Caco-2 (cell line): ENCODE measurements around the gene PFKFB3. TPM values are rescaled to one million over a fixed set of nuclear protein-coding genes. Genes with fewer than 3 reads are reported as not detected.

Experiments used
- BruUV-seq: library from RNA; stranded (reverse); fragments of 400-500 nt; replicated peaks from 2 replicates; lab custom pipeline; 2021; lab: Mats Ljungman, UMichigan
- CTCF ChIA-PET: fragments of 300-600 bp; sonication (Branson Sonifier 250); formaldehyde crosslinking; loops from one replicate; lab custom pipeline; 2022; ENCODE audit warnings: antibody characterized with exemption; lab: Charles Lee
- POLR2A ChIA-PET: fragments of 300-600 bp; sonication (Branson Sonifier 250); formaldehyde crosslinking; loops from one replicate; lab custom pipeline; 2022; ENCODE audit warnings: antibody characterized with exemption; lab: Charles Lee
- DNase-seq, 2 experiments: peaks; one replicate each; pipeline versions ENCODE4 v3.0.0 to v3.0.0-alpha.2; 2020 to 2022
- H3K27me3 ChIP-seq: replicated peaks from 2 replicates; pipeline ENCODE4 v1.6.0; 2011; ENCODE audit warnings: low read length; ENCODE audit not compliant: control insufficient read depth, insufficient read depth
- H3K36me3 ChIP-seq: 2 replicates; pipeline ENCODE4 v1.5.1; 2011; ENCODE audit warnings: low read length; ENCODE audit not compliant: control insufficient read depth, insufficient read depth
- H3K4me1 ChIP-seq: fragments of 250-450 bp; sonication (Bioruptor Pico); 2 replicates; pipeline ENCODE4 v1.5.1; 2020; ENCODE audit warnings: mild to moderate bottlenecking
- H3K4me3 ChIP-seq: 2 replicates; pipeline ENCODE4 v1.5.1; 2011; ENCODE audit warnings: low read depth, mild to moderate bottlenecking, control low read depth, low read length
- H3K9me3 ChIP-seq: fragments of 250-450 bp; sonication (Bioruptor Pico); 2 replicates; pipeline ENCODE4 v1.5.1; 2020; ENCODE audit warnings: mild to moderate bottlenecking, moderate library complexity
- H3K27ac Mint-ChIP-seq: one replicate; pipeline ENCODE4 v1.8.0; 2022; ENCODE audit warnings: mixed read lengths; ENCODE audit not compliant: unreplicated experiment
- H3K27me3 Mint-ChIP-seq: one replicate; pipeline ENCODE4 v1.8.0; 2022; ENCODE audit warnings: mixed read lengths; ENCODE audit not compliant: insufficient read depth, unreplicated experiment
- H3K36me3 Mint-ChIP-seq: one replicate; pipeline ENCODE4 v1.8.0; 2022; ENCODE audit warnings: mild to moderate bottlenecking, mixed read lengths; ENCODE audit not compliant: insufficient read depth, unreplicated experiment
- H3K4me1 Mint-ChIP-seq: one replicate; pipeline ENCODE4 v1.8.0; 2022; ENCODE audit warnings: low read depth, mixed read lengths; ENCODE audit not compliant: unreplicated experiment
- H3K4me3 Mint-ChIP-seq: one replicate; pipeline ENCODE4 v1.8.0; 2022; ENCODE audit warnings: mild to moderate bottlenecking, moderate library complexity, mixed read lengths; ENCODE audit not compliant: unreplicated experiment
- H3K9me3 Mint-ChIP-seq: one replicate; pipeline ENCODE4 v1.8.0; 2022; ENCODE audit warnings: mixed read lengths; ENCODE audit not compliant: unreplicated experiment
- intact Hi-C: fragments of 100-400 bp; cut with micrococcal nuclease; formaldehyde crosslinking; loops from one replicate; pipeline ENCODE4 v1.10.0; 2022; ENCODE audit not compliant: unreplicated experiment
- total RNA-seq: library from RNA; stranded (reverse); gene quantifications from 2 replicates; pipeline ENCODE4 v1.2.3, GENCODE V29; 2022
- TF ChIP-seq, protein P1 (sequence below), 2 experiments: fragments of 200-600 bp in 1 of 2; IDR thresholded peaks; 1 replicate in 1 of 2; 2 replicates in 1 of 2; pipeline versions ENCODE4 v1.5.1 to v1.8.0; 2011 to 2022; ENCODE audit warnings: antibody characterized with exemption in 1 of 2, control low read depth in 1 of 2, inconsistent platforms in 1 of 2, low read depth in 1 of 2, low read length in 1 of 2, mild to moderate bottlenecking in 1 of 2, moderate library complexity in 1 of 2; ENCODE audit not compliant: insufficient read depth in 1 of 2, severe bottlenecking in 1 of 2, unreplicated experiment in 1 of 2

PFKFB3 gene
- total RNA-seq, 1 experiment from 2014 or later: 33.0 TPM

DNA sequence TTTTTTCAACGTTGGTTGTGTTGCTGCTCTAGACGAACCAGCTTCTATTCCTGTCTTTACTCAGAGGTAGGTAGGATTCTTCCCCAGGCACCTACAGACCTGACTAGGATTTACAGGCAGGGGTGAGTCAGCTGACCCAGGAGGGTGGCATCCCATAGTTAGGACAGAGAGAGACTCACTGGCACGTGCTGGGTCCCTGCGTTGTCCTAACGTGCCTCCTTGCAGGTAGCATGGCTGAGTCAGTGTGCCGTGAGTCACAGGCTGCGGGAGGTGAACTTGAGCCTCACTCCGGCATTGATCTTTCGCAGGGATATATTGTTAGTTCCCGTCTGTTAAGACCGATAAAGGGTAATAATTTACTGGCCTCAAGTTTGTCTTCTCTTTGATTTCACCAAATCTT is 96.5 kb downstream of the PFKFB3 start:
- POLR2A ChIA-PET: no interaction called here
- Mint-ChIP-seq H3K4me1 (peaks cover 19% of the 10 kb centered on the region), H3K27ac (no peak overlapping the region), H3K4me3 (no peak overlapping the region), H3K9me3 (peaks cover 5% of the 10 kb centered on the region), H3K27me3 (no peaks in the 10 kb centered on the region), H3K36me3 (no peaks in the 10 kb centered on the region)
- intact Hi-C loops: no loop called here
- Histone ChIP-seq H3K27me3 (no peaks in the 10 kb centered on the region), H3K36me3 (no peaks in the 10 kb centered on the region), H3K9me3 (no peaks in the 10 kb centered on the region), H3K4me3 (no peak overlapping the region), H3K4me1 (peaks cover 27% of the 10 kb centered on the region)
- TF ChIP-seq, protein P1, sequence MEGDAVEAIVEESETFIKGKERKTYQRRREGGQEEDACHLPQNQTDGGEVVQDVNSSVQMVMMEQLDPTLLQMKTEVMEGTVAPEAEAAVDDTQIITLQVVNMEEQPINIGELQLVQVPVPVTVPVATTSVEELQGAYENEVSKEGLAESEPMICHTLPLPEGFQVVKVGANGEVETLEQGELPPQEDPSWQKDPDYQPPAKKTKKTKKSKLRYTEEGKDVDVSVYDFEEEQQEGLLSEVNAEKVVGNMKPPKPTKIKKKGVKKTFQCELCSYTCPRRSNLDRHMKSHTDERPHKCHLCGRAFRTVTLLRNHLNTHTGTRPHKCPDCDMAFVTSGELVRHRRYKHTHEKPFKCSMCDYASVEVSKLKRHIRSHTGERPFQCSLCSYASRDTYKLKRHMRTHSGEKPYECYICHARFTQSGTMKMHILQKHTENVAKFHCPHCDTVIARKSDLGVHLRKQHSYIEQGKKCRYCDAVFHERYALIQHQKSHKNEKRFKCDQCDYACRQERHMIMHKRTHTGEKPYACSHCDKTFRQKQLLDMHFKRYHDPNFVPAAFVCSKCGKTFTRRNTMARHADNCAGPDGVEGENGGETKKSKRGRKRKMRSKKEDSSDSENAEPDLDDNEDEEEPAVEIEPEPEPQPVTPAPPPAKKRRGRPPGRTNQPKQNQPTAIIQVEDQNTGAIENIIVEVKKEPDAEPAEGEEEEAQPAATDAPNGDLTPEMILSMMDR (IDR thresholded peaks at IDR 0.05; ENCODE audit: insufficient read depth in 1 of 2, low read depth in 1 of 2, low read length in 1 of 2, severe bottlenecking in 1 of 2, unreplicated experiment in 1 of 2): no peak
- no TSS peak for BruUV-seq
- DNase-seq: no peak
- CTCF ChIA-PET: no interaction called here

DNA sequence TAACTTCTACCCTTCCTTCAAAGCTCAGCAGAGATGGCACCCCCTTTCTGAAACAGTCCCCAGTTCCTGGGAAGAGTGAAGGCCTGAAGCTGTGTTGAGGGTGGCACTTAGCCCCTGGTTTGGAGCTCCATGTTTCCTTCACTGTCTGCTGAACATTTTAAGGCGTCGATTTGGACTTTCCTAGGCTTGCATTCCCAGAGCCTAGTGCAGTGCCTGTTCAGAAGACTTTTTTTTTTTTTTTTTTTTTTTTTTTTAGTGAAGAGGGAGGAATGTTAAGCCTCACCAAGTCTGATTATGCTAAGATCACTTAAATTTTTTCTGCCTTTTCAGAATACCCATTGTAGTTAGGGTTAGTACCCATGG is 97.0 kb downstream of the PFKFB3 start:
- H3K36me3 Mint-ChIP-seq: no peaks in the 10 kb centered on the region
- POLR2A ChIA-PET: no interaction called here
- Histone ChIP-seq H3K4me1 (peaks cover 27% of the 10 kb centered on the region), H3K36me3 (no peaks in the 10 kb centered on the region), H3K27me3 (no peaks in the 10 kb centered on the region), H3K4me3 (no peak overlapping the region), H3K9me3 (no peaks in the 10 kb centered on the region)
- CTCF ChIA-PET: no interaction called here
- H3K27me3 Mint-ChIP-seq: no peaks in the 10 kb centered on the region
- TF ChIP-seq, protein P1 (IDR thresholded peaks at IDR 0.05; ENCODE audit: insufficient read depth in 1 of 2, low read depth in 1 of 2, low read length in 1 of 2, severe bottlenecking in 1 of 2, unreplicated experiment in 1 of 2): no peak
- H3K4me3 Mint-ChIP-seq: no peak overlapping the region
- no peak overlapping the region for H3K27ac Mint-ChIP-seq
- BruUV-seq: no TSS peak
- H3K9me3 Mint-ChIP-seq: no peaks in the 10 kb centered on the region
- DNase-seq: no peak
- intact Hi-C loops: no loop called here
- H3K4me1 Mint-ChIP-seq: peaks cover 19% of the 10 kb centered on the region

DNA sequence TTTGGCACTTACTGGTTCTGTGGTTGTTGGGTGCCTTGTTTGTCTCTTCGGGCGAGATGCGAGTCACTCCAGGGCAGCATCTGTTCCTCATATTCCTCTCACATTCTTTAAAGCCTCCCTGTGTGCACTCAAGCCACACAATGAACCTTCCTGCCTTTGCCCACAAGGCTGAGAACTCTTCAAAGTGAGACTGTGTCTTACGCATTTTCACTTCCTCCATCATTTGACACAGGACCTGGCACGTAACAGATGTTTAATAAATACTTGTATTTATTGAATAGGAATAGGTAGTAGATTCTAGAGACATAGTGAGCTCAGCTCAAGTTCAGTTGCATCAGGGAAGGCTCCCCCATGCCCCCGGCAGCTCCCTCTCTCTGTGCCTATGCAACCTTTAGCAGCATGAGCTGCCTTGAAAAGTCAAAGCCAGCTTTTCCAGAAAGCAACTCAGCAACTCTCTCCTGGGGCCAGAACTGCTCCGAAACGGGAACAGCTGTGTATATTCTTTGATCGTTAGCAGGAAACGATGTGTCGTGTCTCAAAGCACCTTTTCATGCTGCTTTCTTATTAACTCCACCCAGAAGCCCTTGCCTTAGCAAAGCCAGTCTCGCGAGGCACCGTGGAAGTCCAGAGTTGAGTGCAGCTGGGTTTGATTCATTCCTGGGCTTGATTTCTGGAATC is 97.5 kb downstream of the PFKFB3 start:
- POLR2A ChIA-PET: no interaction called here
- DNase-seq: no peak
- Mint-ChIP-seq H3K4me1 (peaks cover 19% of the 10 kb centered on the region), H3K36me3 (no peaks in the 10 kb centered on the region), H3K9me3 (no peaks in the 10 kb centered on the region), H3K27ac (no peak overlapping the region), H3K4me3 (no peak overlapping the region), H3K27me3 (no peaks in the 10 kb centered on the region)
- Histone ChIP-seq H3K27me3 (no peaks in the 10 kb centered on the region), H3K4me1 (peaks cover 27% of the 10 kb centered on the region), H3K9me3 (no peaks in the 10 kb centered on the region), H3K36me3 (no peaks in the 10 kb centered on the region), H3K4me3 (no peak overlapping the region)
- CTCF ChIA-PET: no interaction called here
- TF ChIP-seq, protein P1 (IDR thresholded peaks at IDR 0.05; ENCODE audit: insufficient read depth in 1 of 2, low read depth in 1 of 2, low read length in 1 of 2, severe bottlenecking in 1 of 2, unreplicated experiment in 1 of 2): no peak
- BruUV-seq: no TSS peak
- intact Hi-C loops: no loop called here
